Mesothelial cell of epicardium (in vitro differentiated cells): ENCODE results near the gene CAPN10. TPM values are rescaled to one million over a fixed set of nuclear protein-coding genes. Genes with fewer than 3 reads are reported as not detected.

Experiments used
- DNase-seq, 2 experiments: peaks; one replicate each; pipeline ENCODE4 v3.0.0; 2021; ENCODE audit warnings: low spot score in 2 of 2; ENCODE audit not compliant: unreplicated experiment in 2 of 2
- H3K27ac Mint-ChIP-seq: 2 replicates; pipeline ENCODE4 v1.8.0; 2021; ENCODE audit warnings: mixed read lengths
- H3K27me3 Mint-ChIP-seq: 2 replicates; pipeline ENCODE4 v1.8.0; 2021; ENCODE audit warnings: low read depth, mixed read lengths
- H3K36me3 Mint-ChIP-seq: 2 replicates; pipeline ENCODE4 v1.8.0; 2021; ENCODE audit warnings: mixed read lengths
- H3K4me1 Mint-ChIP-seq: 2 replicates; pipeline ENCODE4 v1.8.0; 2021; ENCODE audit warnings: mixed read lengths
- H3K4me3 Mint-ChIP-seq: 2 replicates; pipeline ENCODE4 v1.8.0; 2021; ENCODE audit warnings: mild to moderate bottlenecking, moderate library complexity, mixed read lengths
- H3K9me3 Mint-ChIP-seq: 2 replicates; pipeline ENCODE4 v1.8.0; 2021; ENCODE audit warnings: mixed read lengths
- CTCF ChIP-seq: fragments of 200-600 bp; sonication (generic); IDR thresholded peaks from one replicate; pipeline ENCODE4 v1.5.0; 2021; ENCODE audit warnings: antibody characterized with exemption; ENCODE audit not compliant: unreplicated experiment
- total RNA-seq: library from RNA; stranded (reverse); gene quantifications from 3 replicates; pipeline ENCODE4 v1.2.1, GENCODE V29; 2021

Gene CAPN10
- total RNA-seq, 1 donor from 2014 or later: 58.6 TPM

- no peaks in the 10 kb centered on the region for H3K4me1 Mint-ChIP-seq
- no peaks in the 10 kb centered on the region for H3K9me3 Mint-ChIP-seq
- no peak overlapping the region for H3K27ac Mint-ChIP-seq
- no peaks in the 10 kb centered on the region for H3K27me3 Mint-ChIP-seq
- H3K36me3 Mint-ChIP-seq: no peaks in the 10 kb centered on the region
- H3K4me3 Mint-ChIP-seq: no peak overlapping the region
- no peak for DNase-seq
- no peak for TF ChIP-seq CTCF
These were observed 11.2 kb upstream of the CAPN10 start for GRCh38 chr2:240575101-240575965.

GRCh38 chr2:240576036-240576435 lies 10.5 kb upstream of the CAPN10 start:
- no peak overlapping the region for H3K27ac Mint-ChIP-seq
- no peaks in the 10 kb centered on the region for H3K27me3 Mint-ChIP-seq
- no peak overlapping the region for H3K4me3 Mint-ChIP-seq
- H3K4me1 Mint-ChIP-seq: no peaks in the 10 kb centered on the region
- TF ChIP-seq CTCF: no peak
- peaks cover 7% of the 10 kb centered on the region for H3K9me3 Mint-ChIP-seq
- H3K36me3 Mint-ChIP-seq: peaks cover 6% of the 10 kb centered on the region
- DNase-seq: no peak

GRCh38 chr2:240576436-240577205 lies 9.9 kb upstream of the CAPN10 start:
- no peak overlapping the region for H3K27ac Mint-ChIP-seq
- no peaks in the 10 kb centered on the region for H3K4me1 Mint-ChIP-seq
- H3K9me3 Mint-ChIP-seq: peaks cover 11% of the 10 kb centered on the region
- DNase-seq: no peak
- H3K4me3 Mint-ChIP-seq: no peak overlapping the region
- peaks cover 9% of the 10 kb centered on the region for H3K36me3 Mint-ChIP-seq
- TF ChIP-seq CTCF: no peak
- no peaks in the 10 kb centered on the region for H3K27me3 Mint-ChIP-seq

- TF ChIP-seq CTCF: no peak
- Mint-ChIP-seq H3K4me1 (no peaks in the 10 kb centered on the region), H3K27ac (no peak overlapping the region), H3K9me3 (peaks cover 14% of the 10 kb centered on the region), H3K4me3 (no peak overlapping the region), H3K36me3 (peaks cover 16% of the 10 kb centered on the region), H3K27me3 (no peaks in the 10 kb centered on the region)
- no peak for DNase-seq
These were observed 9.0 kb upstream of the CAPN10 start for GRCh38 chr2:240577281-240578109.

GRCh38 chr2:240578110-240578450 lies 8.5 kb upstream of the CAPN10 start:
- peaks cover 16% of the 10 kb centered on the region for H3K36me3 Mint-ChIP-seq
- peaks cover 14% of the 10 kb centered on the region for H3K9me3 Mint-ChIP-seq
- H3K4me1 Mint-ChIP-seq: no peaks in the 10 kb centered on the region
- no peak overlapping the region for H3K27ac Mint-ChIP-seq
- TF ChIP-seq CTCF: no peak
- no peaks in the 10 kb centered on the region for H3K27me3 Mint-ChIP-seq
- DNase-seq: no peak
- H3K4me3 Mint-ChIP-seq: no peak overlapping the region
